ENCODE measurements around the gene PPFIBP2. TPM values are rescaled to one million over a fixed set of nuclear protein-coding genes. Genes with fewer than 3 reads are reported as not detected.

PPFIBP2 gene
- total RNA-seq, 1 experiment from 2014 or later, result 21.5 TPM

DNA sequence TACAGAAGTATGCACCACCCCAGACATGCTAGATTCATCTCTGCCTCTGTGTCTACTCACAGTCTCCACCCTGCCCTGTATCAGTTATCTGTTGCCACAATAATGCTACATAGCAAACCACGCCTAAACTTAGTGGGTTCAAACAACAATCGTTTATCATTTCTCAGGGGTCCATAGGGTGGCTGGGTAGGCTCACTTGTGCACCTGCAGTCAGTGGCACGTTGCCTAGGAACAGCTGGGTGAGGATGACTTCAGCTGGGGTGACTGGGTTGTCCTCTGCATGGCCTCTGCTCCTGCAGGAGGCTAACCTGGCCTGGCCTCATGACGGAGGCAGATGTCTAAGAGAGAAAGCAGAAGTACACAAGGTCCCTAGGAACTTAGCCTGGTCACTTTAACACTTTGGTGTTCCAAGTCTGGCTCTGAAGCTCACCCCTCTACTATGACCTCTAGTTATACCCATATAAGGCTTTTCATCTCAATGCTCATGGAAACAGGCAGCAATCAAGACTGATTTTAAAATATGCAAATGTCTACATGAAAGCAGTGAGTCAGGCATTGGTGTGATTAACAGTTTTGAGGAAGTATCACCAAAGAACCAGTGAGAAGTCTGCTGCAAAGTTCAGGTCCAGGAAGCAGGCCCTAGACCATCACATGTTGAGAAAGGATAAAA is 17.8 kb upstream of the PPFIBP2 start:
- no peaks in the 10 kb centered on the region for H3K9me3 ChIP-seq (ENCODE audit: control insufficient read depth, insufficient read depth, low read depth, low read length)
- H3K4me3 ChIP-seq (ENCODE audit: low read depth in 2 of 2, low read length in 2 of 2), result no peak overlapping the region
- H3K27ac ChIP-seq (ENCODE audit: low read length), result no peak overlapping the region
- intact Hi-C loops (cut with micrococcal nuclease; ENCODE audit: unreplicated experiment) (no loop called here), in situ Hi-C loops (cut with HindIII; ENCODE audit: low pct_unique_long_range_greater_than_20kb, low sequenced_read_pairs) (no loop called here)
- TF ChIP-seq, protein P1, sequence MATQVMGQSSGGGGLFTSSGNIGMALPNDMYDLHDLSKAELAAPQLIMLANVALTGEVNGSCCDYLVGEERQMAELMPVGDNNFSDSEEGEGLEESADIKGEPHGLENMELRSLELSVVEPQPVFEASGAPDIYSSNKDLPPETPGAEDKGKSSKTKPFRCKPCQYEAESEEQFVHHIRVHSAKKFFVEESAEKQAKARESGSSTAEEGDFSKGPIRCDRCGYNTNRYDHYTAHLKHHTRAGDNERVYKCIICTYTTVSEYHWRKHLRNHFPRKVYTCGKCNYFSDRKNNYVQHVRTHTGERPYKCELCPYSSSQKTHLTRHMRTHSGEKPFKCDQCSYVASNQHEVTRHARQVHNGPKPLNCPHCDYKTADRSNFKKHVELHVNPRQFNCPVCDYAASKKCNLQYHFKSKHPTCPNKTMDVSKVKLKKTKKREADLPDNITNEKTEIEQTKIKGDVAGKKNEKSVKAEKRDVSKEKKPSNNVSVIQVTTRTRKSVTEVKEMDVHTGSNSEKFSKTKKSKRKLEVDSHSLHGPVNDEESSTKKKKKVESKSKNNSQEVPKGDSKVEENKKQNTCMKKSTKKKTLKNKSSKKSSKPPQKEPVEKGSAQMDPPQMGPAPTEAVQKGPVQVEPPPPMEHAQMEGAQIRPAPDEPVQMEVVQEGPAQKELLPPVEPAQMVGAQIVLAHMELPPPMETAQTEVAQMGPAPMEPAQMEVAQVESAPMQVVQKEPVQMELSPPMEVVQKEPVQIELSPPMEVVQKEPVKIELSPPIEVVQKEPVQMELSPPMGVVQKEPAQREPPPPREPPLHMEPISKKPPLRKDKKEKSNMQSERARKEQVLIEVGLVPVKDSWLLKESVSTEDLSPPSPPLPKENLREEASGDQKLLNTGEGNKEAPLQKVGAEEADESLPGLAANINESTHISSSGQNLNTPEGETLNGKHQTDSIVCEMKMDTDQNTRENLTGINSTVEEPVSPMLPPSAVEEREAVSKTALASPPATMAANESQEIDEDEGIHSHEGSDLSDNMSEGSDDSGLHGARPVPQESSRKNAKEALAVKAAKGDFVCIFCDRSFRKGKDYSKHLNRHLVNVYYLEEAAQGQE (IDR thresholded peaks at IDR 0.05; ENCODE audit: insufficient read depth in 1 of 2, low read depth in 2 of 2, low read length in 1 of 2), result no peak
- TF ChIP-seq TCF7L2 (IDR thresholded peaks at IDR 0.05; ENCODE audit: low read depth, low read length) (no peak), POLR2AphosphoS5 (IDR thresholded peaks at IDR 0.05; ENCODE audit: low read depth, low read length) (no peak), SIN3A (IDR thresholded peaks at IDR 0.05; ENCODE audit: borderline replicate concordance, insufficient read depth, low read depth, low read length) (no peak)
- no peaks in the 10 kb centered on the region for H3K4me1 ChIP-seq (ENCODE audit: control insufficient read depth, insufficient read depth, low read length)
- H3K27me3 ChIP-seq (ENCODE audit: control insufficient read depth, insufficient read depth, low read length), result peaks cover 6% of the 10 kb centered on the region; the same call in 1 of the 2 replicates
- no peak for DNase-seq (ENCODE audit: low read depth, low spot score)
- BruUV-seq (replicated peaks), result no TSS peak
- no peaks in the 10 kb centered on the region for H3K36me3 ChIP-seq (ENCODE audit: control insufficient read depth, insufficient read depth, low read length)
- no peak for ATAC-seq
- CTCF ChIA-PET, result no interaction called here
- POLR2A ChIA-PET, result no interaction called here

DNA sequence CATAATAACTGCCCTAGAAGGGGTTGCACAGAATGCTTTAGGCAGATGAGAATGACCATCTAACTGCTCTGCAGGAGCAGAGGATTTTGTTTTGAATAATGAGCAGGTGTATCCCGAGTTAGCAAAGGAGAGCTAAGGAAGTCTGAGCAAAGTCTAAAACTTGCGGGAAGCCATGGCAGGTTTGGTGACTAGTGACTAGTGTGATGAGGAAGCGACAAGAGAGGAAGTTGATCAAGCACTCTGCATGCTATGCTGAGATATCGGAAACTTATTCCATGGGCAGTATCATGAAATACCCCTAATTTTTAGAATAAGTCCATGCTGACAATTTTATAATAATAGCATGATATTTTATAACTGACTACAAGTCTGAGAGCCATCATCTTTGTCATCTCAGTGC is 15.6 kb upstream of the PPFIBP2 start:
- intact Hi-C loops (cut with micrococcal nuclease; ENCODE audit: unreplicated experiment), result no loop called here
- H3K36me3 ChIP-seq (ENCODE audit: control insufficient read depth, insufficient read depth, low read length), result no peaks in the 10 kb centered on the region
- TF ChIP-seq, protein P2, sequence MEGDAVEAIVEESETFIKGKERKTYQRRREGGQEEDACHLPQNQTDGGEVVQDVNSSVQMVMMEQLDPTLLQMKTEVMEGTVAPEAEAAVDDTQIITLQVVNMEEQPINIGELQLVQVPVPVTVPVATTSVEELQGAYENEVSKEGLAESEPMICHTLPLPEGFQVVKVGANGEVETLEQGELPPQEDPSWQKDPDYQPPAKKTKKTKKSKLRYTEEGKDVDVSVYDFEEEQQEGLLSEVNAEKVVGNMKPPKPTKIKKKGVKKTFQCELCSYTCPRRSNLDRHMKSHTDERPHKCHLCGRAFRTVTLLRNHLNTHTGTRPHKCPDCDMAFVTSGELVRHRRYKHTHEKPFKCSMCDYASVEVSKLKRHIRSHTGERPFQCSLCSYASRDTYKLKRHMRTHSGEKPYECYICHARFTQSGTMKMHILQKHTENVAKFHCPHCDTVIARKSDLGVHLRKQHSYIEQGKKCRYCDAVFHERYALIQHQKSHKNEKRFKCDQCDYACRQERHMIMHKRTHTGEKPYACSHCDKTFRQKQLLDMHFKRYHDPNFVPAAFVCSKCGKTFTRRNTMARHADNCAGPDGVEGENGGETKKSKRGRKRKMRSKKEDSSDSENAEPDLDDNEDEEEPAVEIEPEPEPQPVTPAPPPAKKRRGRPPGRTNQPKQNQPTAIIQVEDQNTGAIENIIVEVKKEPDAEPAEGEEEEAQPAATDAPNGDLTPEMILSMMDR (IDR thresholded peaks at IDR 0.05), result no peak
- no peak for TF ChIP-seq TCF7L2 (IDR thresholded peaks at IDR 0.05; ENCODE audit: low read depth, low read length)
- TF ChIP-seq SIN3A (IDR thresholded peaks at IDR 0.05; ENCODE audit: borderline replicate concordance, insufficient read depth, low read depth, low read length), result no peak
- TF ChIP-seq POLR2AphosphoS5 (IDR thresholded peaks at IDR 0.05; ENCODE audit: low read depth, low read length), result no peak
- TF ChIP-seq, protein P1 (IDR thresholded peaks at IDR 0.05; ENCODE audit: insufficient read depth in 1 of 2, low read depth in 2 of 2, low read length in 1 of 2), result no peak
- H3K9me3 ChIP-seq (ENCODE audit: control insufficient read depth, insufficient read depth, low read depth, low read length), result no peaks in the 10 kb centered on the region
- no peaks in the 10 kb centered on the region for H3K4me1 ChIP-seq (ENCODE audit: control insufficient read depth, insufficient read depth, low read length)
- ChIA-PET CTCF (no interaction called here), POLR2A (no interaction called here)
- H3K27ac ChIP-seq (ENCODE audit: low read length), result no peak overlapping the region
- DNase-seq (ENCODE audit: low read depth, low spot score), result no peak
- H3K4me3 ChIP-seq (ENCODE audit: low read depth in 2 of 2, low read length in 2 of 2), result no peak overlapping the region
- no peaks in the 10 kb centered on the region; the same call in 1 of the 2 replicates for H3K27me3 ChIP-seq (ENCODE audit: control insufficient read depth, insufficient read depth, low read length)
- no TSS peak for BruUV-seq (replicated peaks)
- in situ Hi-C loops (cut with HindIII; ENCODE audit: low pct_unique_long_range_greater_than_20kb, low sequenced_read_pairs), result no loop called here
- ATAC-seq, result no peak
